ENCODE results near the gene CCDC126. TPM values are rescaled to one million over a fixed set of nuclear protein-coding genes. Genes with fewer than 3 reads are reported as not detected.

The CCDC126 gene
- total RNA-seq, 2 experiments from 2014 or later: 10.0 to 11.8 TPM

DNA sequence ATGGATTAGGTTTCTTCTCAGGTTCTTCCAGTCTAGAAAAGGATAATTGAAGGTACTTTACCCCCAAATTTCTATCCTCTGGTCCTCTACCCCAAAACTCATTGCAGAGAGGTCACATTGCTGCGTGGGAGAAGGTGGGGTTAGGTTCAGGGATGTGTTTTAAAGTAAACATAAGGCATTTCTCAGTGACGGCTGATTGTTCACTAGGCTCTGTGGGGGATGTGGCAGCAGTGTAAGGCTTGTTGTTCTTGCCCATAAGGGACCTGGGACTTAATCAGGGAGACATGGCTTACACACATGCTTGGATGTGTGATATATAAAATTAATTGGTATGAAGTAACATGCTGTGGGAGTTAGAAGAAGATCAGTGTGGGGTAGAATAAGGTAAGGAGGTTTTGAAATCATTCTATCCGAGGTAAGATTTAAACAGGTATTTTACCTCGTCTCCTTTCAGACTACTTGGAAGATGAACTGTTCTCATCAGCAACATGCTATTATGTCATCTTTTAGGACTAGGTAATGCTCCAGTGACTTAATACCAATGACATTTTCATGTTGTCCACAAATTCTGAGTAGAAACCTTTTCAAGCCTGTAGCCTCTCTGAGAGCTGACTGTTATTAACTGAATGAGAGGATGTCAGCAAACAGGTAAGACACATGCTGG is 6.6 kb downstream of the CCDC126 start:
- no peak overlapping the region for H3K4me3 Mint-ChIP-seq
- POLR2A ChIA-PET: no interaction called here
- ATAC-seq (ENCODE audit: low read depth) (no peak), DNase-seq (no peak)
- no peak overlapping the region for H3K27ac Mint-ChIP-seq
- peaks cover 8% of the 10 kb centered on the region for H3K4me1 Mint-ChIP-seq
- H3K9me3 Mint-ChIP-seq: no peaks in the 10 kb centered on the region
- H3K27me3 Mint-ChIP-seq: no peaks in the 10 kb centered on the region
- peaks cover 15% of the 10 kb centered on the region for H3K36me3 Mint-ChIP-seq

DNA sequence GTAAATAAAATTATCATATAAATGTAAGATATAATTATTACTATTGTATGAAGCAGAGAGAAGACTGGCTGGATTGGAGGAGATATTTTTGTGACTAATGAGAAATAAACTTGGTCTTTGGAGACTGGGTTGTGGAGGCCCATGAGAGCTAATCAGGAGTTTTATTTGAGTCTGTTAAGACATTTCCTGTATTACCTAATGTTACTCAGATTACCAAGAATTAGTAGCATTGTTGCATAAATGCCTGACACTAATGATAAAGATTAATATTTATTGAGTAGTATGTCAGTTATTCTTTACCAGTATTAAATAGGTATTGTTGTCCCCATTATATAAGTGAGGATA is 7.1 kb downstream of the CCDC126 start:
- Mint-ChIP-seq H3K4me3 (no peak overlapping the region), H3K4me1 (peaks cover 6% of the 10 kb centered on the region), H3K9me3 (no peaks in the 10 kb centered on the region), H3K27ac (no peak overlapping the region), H3K36me3 (peaks cover 15% of the 10 kb centered on the region), H3K27me3 (no peaks in the 10 kb centered on the region)
- no peak for DNase-seq
- no peak for ATAC-seq (ENCODE audit: low read depth)
- POLR2A ChIA-PET: interaction anchor here (0.6 kb wide), 1 partner anchor 25 kb away, joined by 6 read pairs; no protein-coding TSS in a partner anchor

DNA sequence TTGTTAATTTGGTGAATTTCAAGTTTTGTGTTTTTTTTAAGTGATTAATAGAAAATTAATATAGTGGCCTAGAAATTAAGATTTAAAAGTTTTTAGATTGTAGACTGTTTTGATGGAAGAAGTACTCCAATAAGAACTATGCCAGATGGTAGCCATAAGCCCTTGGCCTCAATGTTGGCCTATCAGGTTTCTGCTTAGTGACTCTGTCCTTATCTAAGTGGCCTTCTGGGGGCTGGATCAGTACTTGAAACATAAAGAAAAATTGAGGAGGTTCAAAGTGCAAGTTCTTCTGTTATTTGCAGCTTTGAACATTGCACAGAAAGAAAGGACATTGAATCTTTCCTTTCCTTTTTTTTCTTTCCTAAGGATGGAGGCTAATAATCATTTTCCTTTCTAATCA is 9.9 kb downstream of the CCDC126 start:
- Mint-ChIP-seq H3K27ac (no peak overlapping the region), H3K4me1 (peaks cover 6% of the 10 kb centered on the region), H3K9me3 (no peaks in the 10 kb centered on the region), H3K36me3 (peaks cover 20% of the 10 kb centered on the region), H3K27me3 (no peaks in the 10 kb centered on the region), H3K4me3 (no peak overlapping the region)
- DNase-seq (no peak), ATAC-seq (ENCODE audit: low read depth) (no peak)
- POLR2A ChIA-PET: no interaction called here

DNA sequence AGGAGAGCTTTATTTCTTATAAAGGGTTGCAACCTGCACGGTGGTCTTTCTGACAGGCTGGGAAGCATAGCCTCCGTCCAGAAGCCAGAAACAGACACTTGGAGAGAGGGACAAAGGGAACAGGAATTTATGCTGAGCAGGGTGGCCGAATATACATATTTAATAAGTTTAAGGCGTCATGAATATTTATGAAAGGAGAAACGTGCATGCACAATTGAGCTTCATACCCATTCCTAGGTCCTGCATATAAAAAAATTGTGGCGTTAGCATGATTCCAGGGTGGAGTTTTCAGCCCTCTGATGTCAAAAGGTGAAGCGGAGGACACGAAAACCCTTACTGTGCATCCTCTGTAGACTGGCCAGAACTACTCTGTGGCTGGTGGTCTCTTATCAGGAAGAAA is 10.7 kb downstream of the CCDC126 start:
- H3K4me1 Mint-ChIP-seq: peaks cover 6% of the 10 kb centered on the region
- ATAC-seq (ENCODE audit: low read depth) (no peak), DNase-seq (no peak)
- peaks cover 21% of the 10 kb centered on the region for H3K36me3 Mint-ChIP-seq
- H3K4me3 Mint-ChIP-seq: no peak overlapping the region
- peaks cover 2% of the 10 kb centered on the region for H3K9me3 Mint-ChIP-seq
- POLR2A ChIA-PET: no interaction called here
- no peak overlapping the region for H3K27ac Mint-ChIP-seq
- H3K27me3 Mint-ChIP-seq: no peaks in the 10 kb centered on the region

DNA sequence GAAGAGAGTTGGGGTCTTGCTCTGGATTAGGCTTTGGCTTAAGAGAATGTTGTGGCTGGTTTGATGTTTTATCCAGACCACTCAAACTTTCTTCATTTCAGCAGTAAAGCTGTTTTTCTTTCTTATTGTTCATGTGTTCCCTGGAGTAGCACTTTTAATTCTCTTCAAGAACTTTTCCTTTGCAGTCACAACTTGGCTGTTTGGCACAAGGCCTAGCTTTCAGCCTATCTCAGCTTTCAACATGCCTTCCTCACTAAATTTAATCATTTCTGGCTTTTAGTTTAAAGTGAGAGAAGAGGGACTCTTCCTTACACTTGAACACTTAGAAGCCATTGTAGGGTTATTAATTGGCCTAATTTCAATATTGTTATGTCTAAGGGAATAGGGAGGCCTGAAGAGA is 18.1 kb downstream of the CCDC126 start:
- no peak overlapping the region for H3K27ac Mint-ChIP-seq
- no peaks in the 10 kb centered on the region for H3K27me3 Mint-ChIP-seq
- peaks cover 19% of the 10 kb centered on the region for H3K9me3 Mint-ChIP-seq
- DNase-seq (no peak), ATAC-seq (ENCODE audit: low read depth) (no peak)
- H3K4me1 Mint-ChIP-seq: no peaks in the 10 kb centered on the region
- H3K4me3 Mint-ChIP-seq: no peak overlapping the region
- peaks cover 46% of the 10 kb centered on the region for H3K36me3 Mint-ChIP-seq
- POLR2A ChIA-PET: no interaction called here

DNA sequence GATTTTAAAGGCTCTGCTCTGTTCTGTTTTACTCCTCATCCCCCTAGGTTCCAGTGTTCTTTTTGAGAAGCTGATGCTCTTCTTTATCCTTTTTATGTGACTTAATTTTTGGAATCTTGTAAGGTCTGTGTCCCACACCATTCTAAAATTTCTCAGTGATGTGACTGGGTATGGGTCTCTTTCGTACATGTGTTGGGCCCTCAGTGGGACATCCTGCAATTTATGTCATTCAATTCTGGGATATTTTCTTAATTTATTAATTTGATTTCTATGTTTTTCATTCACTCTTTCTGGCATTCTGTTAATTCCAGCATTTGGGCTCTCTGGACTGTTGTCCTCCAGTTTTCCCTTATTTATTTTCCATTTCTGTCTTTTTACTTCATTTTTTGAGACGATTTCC is 19.4 kb downstream of the CCDC126 start:
- Mint-ChIP-seq H3K36me3 (peaks cover 45% of the 10 kb centered on the region), H3K27me3 (no peaks in the 10 kb centered on the region)
- POLR2A ChIA-PET: no interaction called here

DNA sequence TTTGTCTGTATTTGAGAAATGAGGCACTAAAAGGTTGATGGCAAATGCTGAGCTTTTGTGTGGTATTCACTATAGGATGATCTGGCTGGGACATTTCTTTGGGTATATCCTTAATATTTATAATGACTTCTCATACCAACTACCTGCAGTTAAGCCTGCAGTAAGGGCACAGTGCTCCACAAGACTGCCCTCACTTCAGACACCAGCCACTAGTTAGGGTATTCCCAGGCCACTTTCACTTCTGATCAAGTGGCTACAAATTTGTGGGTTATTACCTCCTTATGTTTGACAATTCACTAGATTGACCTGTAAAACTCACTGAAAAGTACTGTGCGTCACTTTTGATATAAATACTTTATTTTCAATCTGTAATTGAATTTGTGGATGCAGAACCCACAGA is 20.3 kb downstream of the CCDC126 start:
- ATAC-seq (ENCODE audit: low read depth) (no peak), DNase-seq (no peak)
- Mint-ChIP-seq H3K27ac (no peak overlapping the region), H3K4me1 (no peaks in the 10 kb centered on the region), H3K9me3 (peaks cover 19% of the 10 kb centered on the region), H3K27me3 (no peaks in the 10 kb centered on the region), H3K36me3 (peaks cover 43% of the 10 kb centered on the region), H3K4me3 (no peak overlapping the region)
- POLR2A ChIA-PET: no interaction called here

More for the DNA sequence above, 19.4 kb downstream of the CCDC126 start:
- Mint-ChIP-seq H3K27ac (no peak overlapping the region), H3K4me3 (no peak overlapping the region), H3K4me1 (no peaks in the 10 kb centered on the region), H3K9me3 (peaks cover 19% of the 10 kb centered on the region)
- no peak for ATAC-seq (ENCODE audit: low read depth)
- no peak for DNase-seq

DNA sequence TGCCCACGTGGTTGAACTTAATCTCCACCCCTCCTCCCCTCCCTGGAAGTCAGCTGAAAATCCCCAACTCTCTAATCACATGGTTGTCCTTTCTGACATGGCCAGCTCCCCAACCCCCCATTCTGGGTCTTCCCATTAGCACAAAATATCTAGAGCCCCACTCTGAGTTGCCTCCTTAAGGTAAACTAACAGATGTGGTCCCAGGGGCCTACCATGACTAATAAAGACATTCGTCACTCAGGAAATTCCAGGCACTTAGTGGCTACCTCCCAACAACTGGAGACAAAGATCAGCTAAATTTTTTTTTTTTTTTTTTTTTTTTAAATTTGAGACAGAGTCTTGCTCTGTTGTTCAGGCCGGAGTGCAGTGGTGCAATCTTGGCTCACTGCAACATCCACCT is 21.1 kb downstream of the CCDC126 start:
- Mint-ChIP-seq H3K9me3 (peaks cover 17% of the 10 kb centered on the region), H3K27me3 (no peaks in the 10 kb centered on the region), H3K36me3 (peaks cover 40% of the 10 kb centered on the region), H3K4me3 (no peak overlapping the region), H3K27ac (no peak overlapping the region), H3K4me1 (no peaks in the 10 kb centered on the region)
- POLR2A ChIA-PET: interaction anchor here (0.6 kb wide), 1 partner anchor 61 kb away, joined by 3 read pairs; no protein-coding TSS in a partner anchor
- no peak for ATAC-seq (ENCODE audit: low read depth)
- no peak for DNase-seq

DNA sequence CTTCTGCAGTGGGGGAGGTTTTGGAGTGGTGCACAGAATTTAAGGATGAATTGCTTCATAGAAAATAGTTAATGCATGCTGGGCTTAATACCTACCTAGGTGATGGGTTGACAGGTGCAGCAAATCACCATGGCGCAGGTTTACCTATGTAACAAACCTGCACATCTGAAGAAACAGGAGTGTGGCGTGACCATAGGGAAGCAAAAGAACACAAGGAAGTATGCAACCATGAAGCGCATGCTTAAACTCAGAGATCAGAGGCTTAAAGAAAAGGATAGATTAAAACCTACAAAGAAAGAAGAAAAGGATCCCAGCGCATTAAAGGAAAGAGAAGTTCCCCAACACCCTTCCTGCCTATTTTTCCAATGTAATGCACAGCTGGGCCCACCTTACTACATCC is 22.0 kb downstream of the CCDC126 start:
- peaks cover 35% of the 10 kb centered on the region for H3K36me3 Mint-ChIP-seq

DNA sequence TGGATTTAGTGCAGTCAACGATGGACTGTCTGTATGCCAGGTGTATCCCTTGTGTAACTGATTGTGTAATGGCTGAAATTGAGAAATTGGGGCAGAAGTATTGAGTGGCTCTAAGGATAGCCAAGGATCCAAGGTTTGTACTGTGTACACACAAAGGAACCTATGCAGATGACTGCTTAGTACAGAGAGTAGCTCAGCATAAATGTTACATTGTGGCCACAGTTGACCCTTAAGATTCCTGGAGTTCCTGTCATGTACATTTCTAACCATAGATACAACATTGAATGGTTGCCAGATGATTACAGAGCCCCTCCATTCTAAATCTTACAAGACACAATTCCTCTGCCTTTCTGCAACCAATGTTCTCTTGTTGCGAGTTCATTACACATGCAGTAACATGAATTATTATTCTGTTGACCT is 25.3 kb downstream of the CCDC126 start:
- ATAC-seq (ENCODE audit: low read depth): no peak

More for the DNA sequence above, 22.0 kb downstream of the CCDC126 start:
- Mint-ChIP-seq H3K27ac (no peak overlapping the region), H3K4me1 (no peaks in the 10 kb centered on the region), H3K27me3 (no peaks in the 10 kb centered on the region), H3K9me3 (peaks cover 17% of the 10 kb centered on the region), H3K4me3 (no peak overlapping the region)
- ATAC-seq (ENCODE audit: low read depth): no peak
- no peak for DNase-seq
- POLR2A ChIA-PET: no interaction called here

DNA sequence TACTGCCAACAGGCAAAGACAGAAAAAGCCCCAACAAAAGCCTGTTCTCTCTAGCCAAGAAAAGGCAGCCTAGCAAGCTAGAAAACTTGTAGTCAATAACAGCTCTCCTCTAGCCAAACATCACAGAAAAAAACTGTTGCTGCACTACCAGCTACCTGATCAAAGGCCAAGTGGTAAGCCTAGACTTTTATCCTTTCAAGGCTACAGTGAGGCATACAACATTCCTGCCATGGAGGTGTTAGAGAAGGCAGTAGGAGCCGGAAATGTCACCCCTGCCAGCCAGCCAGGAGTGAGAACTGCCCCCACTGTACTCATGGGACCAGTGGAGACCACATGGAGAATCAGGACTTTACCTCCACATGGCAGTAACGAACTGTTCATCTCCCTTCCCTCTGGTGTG is 31.2 kb downstream of the CCDC126 start:
- Mint-ChIP-seq H3K36me3 (peaks cover 2% of the 10 kb centered on the region), H3K9me3 (no peaks in the 10 kb centered on the region), H3K27ac (no peak overlapping the region), H3K4me3 (no peak overlapping the region), H3K4me1 (no peaks in the 10 kb centered on the region), H3K27me3 (no peaks in the 10 kb centered on the region)
- POLR2A ChIA-PET: no interaction called here
- ATAC-seq (ENCODE audit: low read depth): no peak
- DNase-seq: no peak

More for the DNA sequence above, 25.3 kb downstream of the CCDC126 start:
- H3K4me1 Mint-ChIP-seq: no peaks in the 10 kb centered on the region
- peaks cover 23% of the 10 kb centered on the region for H3K36me3 Mint-ChIP-seq
- DNase-seq: no peak
- POLR2A ChIA-PET: no interaction called here
- no peak overlapping the region for H3K4me3 Mint-ChIP-seq
- H3K9me3 Mint-ChIP-seq: peaks cover 8% of the 10 kb centered on the region
- H3K27ac Mint-ChIP-seq: no peak overlapping the region
- H3K27me3 Mint-ChIP-seq: no peaks in the 10 kb centered on the region

DNA sequence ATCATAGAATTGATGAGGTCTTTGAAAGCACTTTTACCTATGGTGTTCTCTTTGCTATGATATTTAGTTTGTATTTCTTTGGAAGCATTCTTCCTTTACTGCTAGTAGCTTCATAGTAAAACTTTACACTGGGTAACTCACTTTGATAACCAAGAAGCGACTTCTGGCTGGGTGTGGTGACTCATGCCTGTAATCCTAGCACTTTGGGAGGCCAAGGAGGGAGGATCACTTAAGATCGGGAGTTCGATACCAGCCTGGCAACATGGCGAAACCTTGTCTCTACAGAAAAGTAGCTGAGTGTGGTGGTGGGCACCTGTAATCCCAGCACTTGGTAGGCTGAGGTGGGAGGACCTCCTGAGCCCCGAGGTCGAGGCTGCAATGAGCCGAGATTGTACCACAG is 36.2 kb downstream of the CCDC126 start:
- POLR2A ChIA-PET: no interaction called here
- ATAC-seq (ENCODE audit: low read depth): no peak
- Mint-ChIP-seq H3K27ac (no peak overlapping the region), H3K9me3 (no peaks in the 10 kb centered on the region), H3K4me3 (no peak overlapping the region), H3K4me1 (no peaks in the 10 kb centered on the region), H3K27me3 (no peaks in the 10 kb centered on the region), H3K36me3 (peaks cover 3% of the 10 kb centered on the region)
- DNase-seq: no peak

DNA sequence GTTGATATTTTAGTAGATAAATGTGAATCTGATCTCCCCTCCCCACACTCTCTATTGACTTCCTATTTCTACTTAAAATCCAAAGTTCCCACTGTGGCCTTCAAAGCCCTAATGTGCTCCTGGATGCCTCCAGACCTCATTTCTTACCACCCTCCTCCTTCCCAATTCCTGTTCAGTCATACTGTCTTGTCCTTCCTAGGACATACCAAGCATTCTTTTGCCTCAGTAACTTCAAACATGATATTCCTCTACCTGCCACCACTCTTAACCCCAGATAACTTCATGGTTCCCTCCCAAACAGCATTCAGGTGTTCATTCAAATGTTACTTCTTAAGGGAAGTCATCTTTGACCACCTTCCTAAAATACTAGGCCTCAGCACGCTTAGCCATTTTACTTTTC is 48.6 kb downstream of the CCDC126 start:
- DNase-seq: no peak
- ATAC-seq (ENCODE audit: low read depth): no peak
- H3K27me3 Mint-ChIP-seq: no peaks in the 10 kb centered on the region
- H3K27ac Mint-ChIP-seq: no peak overlapping the region
- no peaks in the 10 kb centered on the region for H3K4me1 Mint-ChIP-seq
- no peaks in the 10 kb centered on the region for H3K36me3 Mint-ChIP-seq
- no peak overlapping the region for H3K4me3 Mint-ChIP-seq
- H3K9me3 Mint-ChIP-seq: no peaks in the 10 kb centered on the region
- POLR2A ChIA-PET: no interaction called here

DNA sequence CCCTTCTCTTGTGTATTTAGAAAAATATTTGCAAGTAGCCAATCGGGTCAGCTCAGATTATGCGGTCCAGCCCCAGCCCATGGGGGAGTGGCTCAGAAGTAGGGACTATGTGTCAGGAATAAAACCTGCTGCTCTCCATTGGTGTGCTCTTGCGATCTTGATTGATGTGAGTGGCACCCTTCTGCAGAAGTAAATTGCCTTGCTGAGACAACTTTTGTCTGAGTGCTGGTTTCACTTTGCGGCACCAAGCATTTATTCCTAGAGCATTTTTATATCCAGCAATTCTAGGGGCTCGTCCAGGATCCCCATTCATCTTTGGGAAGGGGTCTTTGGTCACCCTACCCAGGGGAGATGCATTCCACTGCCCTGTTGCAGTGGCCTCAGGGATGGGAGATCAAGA is 56.8 kb downstream of the CCDC126 start:
- Mint-ChIP-seq H3K9me3 (peaks cover 19% of the 10 kb centered on the region), H3K4me3 (no peak overlapping the region), H3K4me1 (no peaks in the 10 kb centered on the region), H3K36me3 (peaks cover 4% of the 10 kb centered on the region), H3K27me3 (no peaks in the 10 kb centered on the region), H3K27ac (no peak overlapping the region)
- DNase-seq (no peak), ATAC-seq (ENCODE audit: low read depth) (no peak)
- POLR2A ChIA-PET: no interaction called here

DNA sequence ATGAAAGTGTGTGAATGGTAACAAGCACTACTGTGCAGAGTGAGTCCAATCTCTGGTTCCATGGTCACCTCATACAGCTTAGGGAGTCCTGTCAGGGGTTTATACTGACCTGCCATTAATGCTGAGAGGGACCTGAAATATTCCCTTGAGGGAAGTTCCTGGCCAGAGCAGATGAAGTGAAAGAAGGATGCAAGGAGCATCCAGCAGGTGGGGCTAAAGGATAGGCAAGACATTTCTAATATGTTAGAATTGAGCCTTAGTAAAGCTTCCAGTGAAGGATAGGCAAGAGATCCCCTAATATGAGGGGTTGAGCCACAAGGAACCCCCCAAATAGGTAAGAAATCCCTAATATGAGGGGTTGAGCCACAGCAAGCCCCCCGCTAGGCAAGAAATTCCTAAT is 57.3 kb downstream of the CCDC126 start:
- Mint-ChIP-seq H3K36me3 (peaks cover 4% of the 10 kb centered on the region), H3K27ac (no peak overlapping the region), H3K27me3 (no peaks in the 10 kb centered on the region), H3K4me3 (no peak overlapping the region), H3K4me1 (no peaks in the 10 kb centered on the region), H3K9me3 (peaks cover 19% of the 10 kb centered on the region)
- no peak for ATAC-seq (ENCODE audit: low read depth)
- POLR2A ChIA-PET: no interaction called here
- DNase-seq: no peak
